Measurements from ENCODE around the gene RREB1. TPM values are rescaled to one million over a fixed set of nuclear protein-coding genes. Genes with fewer than 3 reads are reported as not detected.

Gene RREB1
- total RNA-seq, 5 donors from 2014 or later (not counting 1 experiment from before 2014, with no cell fraction given) = 38.1 to 50.1 (median 39.6) TPM

DNA sequence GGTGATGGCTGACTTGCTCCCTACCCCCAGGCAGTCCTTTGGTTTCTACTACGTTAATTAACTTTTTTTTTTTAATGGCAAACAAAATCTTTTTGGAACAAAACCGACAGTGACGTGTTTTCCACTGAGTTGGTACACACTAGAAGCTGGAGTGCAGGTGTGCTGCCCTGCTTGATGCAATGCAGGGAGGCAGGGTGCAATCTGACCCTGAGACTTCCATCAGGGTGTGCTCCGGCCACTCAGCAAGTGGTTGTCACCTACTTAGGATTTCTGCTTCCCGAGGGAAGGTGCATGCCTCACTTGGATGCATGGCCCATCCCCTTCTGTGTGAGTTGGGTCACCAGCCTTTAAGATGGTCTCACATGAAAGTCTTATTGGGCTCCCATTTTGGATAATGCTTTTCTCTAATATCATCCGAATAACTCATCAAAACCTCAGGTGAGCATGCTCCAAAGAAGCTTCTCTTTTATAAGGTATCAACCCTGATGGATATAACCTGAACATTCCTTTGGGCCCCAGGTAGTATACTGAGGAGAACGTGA is 14.0 kb downstream of the RREB1 start:
- Mint-ChIP-seq H3K4me1 (peaks cover 55 to 72% (median 66%) of the 10 kb centered on the region in 3 donors), H3K27ac (no peak overlapping the region), H3K27me3 (no peaks in the 10 kb centered on the region), H3K9me3 (no peaks in the 10 kb centered on the region), H3K4me3 (no peak overlapping the region), H3K36me3 (peaks cover 24% of the 10 kb centered on the region)
- ATAC-seq (replicated peaks in 1 of 4) (no peak), DNase-seq (no peak)
- no peaks in the 10 kb centered on the region for H3K27me3 ChIP-seq (replicated peaks in 1 of 2; ENCODE audit: control insufficient read depth in 2 of 2, extremely low read depth in 1 of 2, insufficient read depth in 2 of 2, low read length in 1 of 2)
- no peak overlapping the region for H3K4me3 ChIP-seq (ENCODE audit: control insufficient read depth in 1 of 2, extremely low read depth in 1 of 2, low read length in 1 of 2)
- ChIA-PET CTCF (interaction anchor here (0.5 to 0.6 kb wide), 3 partner anchors 26 to 46 kb away, joined by 5 to 6 read pairs (median 5); no protein-coding TSS in a partner anchor), POLR2A (interaction anchor here in 1 of 2 donors (0.5 kb wide), 1 partner anchor 110 kb away, joined by 3 read pairs; no protein-coding TSS in a partner anchor)
- H3K4me1 ChIP-seq (ENCODE audit: control insufficient read depth in 1 of 2, extremely low read depth in 1 of 2, insufficient read depth in 2 of 2, low read length in 2 of 2) = peaks cover 7 to 10% of the 10 kb centered on the region in 2 experiments
- 100% methylated on average over 4 of the region's 7 CpGs for WGBS (ENCODE audit: insufficient coverage)
- no peaks in the 10 kb centered on the region for H3K9me3 ChIP-seq
- H3K36me3 ChIP-seq (ENCODE audit: control insufficient read depth in 2 of 2, extremely low read depth in 1 of 2, insufficient read depth in 1 of 2, low read length in 1 of 2) = no peaks in the 10 kb centered on the region
- no peak overlapping the region for H3K27ac ChIP-seq (ENCODE audit: low read length)

DNA sequence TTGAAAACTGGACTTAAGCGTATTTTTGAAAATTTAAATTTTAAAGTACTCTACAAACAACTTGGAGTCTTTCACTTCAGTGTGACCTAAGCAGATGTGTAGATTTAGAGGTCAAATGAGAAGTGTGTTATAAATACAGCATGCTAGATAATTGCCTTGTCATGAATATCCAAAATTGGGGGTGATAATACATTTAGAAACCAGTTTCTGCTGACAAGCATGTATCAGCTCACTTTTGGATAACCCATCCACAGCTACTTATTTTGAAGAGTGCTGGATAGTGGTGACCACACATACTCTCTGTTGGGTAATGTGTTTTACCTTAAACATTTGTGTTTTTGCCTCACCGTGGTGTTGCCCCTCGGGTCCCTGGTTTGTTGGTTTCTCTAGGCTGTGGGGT is 14.9 kb downstream of the RREB1 start:
- ATAC-seq (replicated peaks in 1 of 4) (no peak), DNase-seq (no peak)
- Mint-ChIP-seq H3K4me3 (no peak overlapping the region), H3K27ac (no peak overlapping the region), H3K36me3 (peaks cover 28% of the 10 kb centered on the region), H3K9me3 (no peaks in the 10 kb centered on the region), H3K27me3 (no peaks in the 10 kb centered on the region), H3K4me1 (peaks cover 59 to 77% (median 70%) of the 10 kb centered on the region in 3 donors)
- Histone ChIP-seq H3K27me3 (replicated peaks in 1 of 2; ENCODE audit: control insufficient read depth in 2 of 2, extremely low read depth in 1 of 2, insufficient read depth in 2 of 2, low read length in 1 of 2) (no peaks in the 10 kb centered on the region), H3K9me3 (no peaks in the 10 kb centered on the region), H3K27ac (ENCODE audit: low read length) (no peak overlapping the region), H3K4me1 (ENCODE audit: control insufficient read depth in 1 of 2, extremely low read depth in 1 of 2, insufficient read depth in 2 of 2, low read length in 2 of 2) (peaks cover 7 to 8% of the 10 kb centered on the region in 2 experiments), H3K36me3 (ENCODE audit: control insufficient read depth in 2 of 2, extremely low read depth in 1 of 2, insufficient read depth in 1 of 2, low read length in 1 of 2) (no peaks in the 10 kb centered on the region), H3K4me3 (ENCODE audit: control insufficient read depth in 1 of 2, extremely low read depth in 1 of 2, low read length in 1 of 2) (no peak overlapping the region)
- POLR2A ChIA-PET = interaction anchor here in 1 of 2 donors (0.6 kb wide), 1 partner anchor 29 kb away, joined by 3 read pairs; no protein-coding TSS in a partner anchor
- 100% methylated on average over 2 of the region's 3 CpGs for WGBS (ENCODE audit: insufficient coverage)
- CTCF ChIA-PET = interaction anchor here (0.5 to 0.8 kb wide), 2 partner anchors 7 to 27 kb away, joined by 3 to 6 read pairs; no protein-coding TSS in a partner anchor

GRCh38 chr6:7124114-7124513 is 16.4 kb downstream of the RREB1 start:
- peaks cover 18 to 19% of the 10 kb centered on the region in 2 experiments for H3K4me1 ChIP-seq (ENCODE audit: control insufficient read depth in 1 of 2, extremely low read depth in 1 of 2, insufficient read depth in 2 of 2, low read length in 2 of 2)
- H3K36me3 Mint-ChIP-seq = peaks cover 35% of the 10 kb centered on the region
- DNase-seq = no peak
- H3K9me3 Mint-ChIP-seq = no peaks in the 10 kb centered on the region
- ChIA-PET CTCF (interaction anchor here (0.5 to 1.3 kb wide), 2 partner anchors 13 to 127 kb away, joined by 3 to 4 read pairs; no protein-coding TSS in a partner anchor), POLR2A (no interaction called here)
- no peaks in the 10 kb centered on the region for H3K27me3 Mint-ChIP-seq
- no peak overlapping the region for H3K27ac ChIP-seq (ENCODE audit: low read length)
- H3K4me1 Mint-ChIP-seq = peaks cover 71 to 85% (median 77%) of the 10 kb centered on the region in 3 donors
- peak overlapping the region; percentile 38 to 74 for H3K27ac Mint-ChIP-seq
- H3K27me3 ChIP-seq (replicated peaks in 1 of 2; ENCODE audit: control insufficient read depth in 2 of 2, extremely low read depth in 1 of 2, insufficient read depth in 2 of 2, low read length in 1 of 2) = no peaks in the 10 kb centered on the region
- no peak for ATAC-seq (replicated peaks in 1 of 4)
- WGBS (ENCODE audit: insufficient coverage) = 88% methylated on average over 3 of the region's 4 CpGs
- no peaks in the 10 kb centered on the region for H3K9me3 ChIP-seq
- H3K4me3 Mint-ChIP-seq = no peak overlapping the region
- no peak overlapping the region for H3K4me3 ChIP-seq (ENCODE audit: control insufficient read depth in 1 of 2, extremely low read depth in 1 of 2, low read length in 1 of 2)
- H3K36me3 ChIP-seq (ENCODE audit: control insufficient read depth in 2 of 2, extremely low read depth in 1 of 2, insufficient read depth in 1 of 2, low read length in 1 of 2) = no peaks in the 10 kb centered on the region

DNA sequence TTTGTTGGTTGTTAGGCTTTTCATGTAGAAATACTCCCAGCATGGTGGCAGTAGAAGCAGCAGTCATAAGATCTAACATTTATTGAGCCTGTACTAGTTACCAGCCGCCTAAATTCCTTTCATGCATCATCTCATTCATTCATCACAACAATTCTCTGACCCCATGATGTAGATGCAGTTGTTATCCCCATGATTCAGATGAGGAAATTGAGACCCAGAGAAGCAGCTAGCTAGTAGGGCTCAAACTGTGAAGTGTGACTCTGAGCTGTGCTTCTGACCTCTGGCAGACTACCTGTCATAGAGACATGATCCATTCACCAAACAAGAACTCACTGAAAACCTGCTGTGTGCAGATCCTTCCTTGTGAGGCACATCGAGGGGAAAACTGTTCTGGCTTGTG is 16.9 kb downstream of the RREB1 start:
- H3K27ac Mint-ChIP-seq = peak overlapping the region in 1 of 2 donors; percentile 40
- no peaks in the 10 kb centered on the region for H3K9me3 Mint-ChIP-seq
- Histone ChIP-seq H3K4me3 (ENCODE audit: control insufficient read depth in 1 of 2, extremely low read depth in 1 of 2, low read length in 1 of 2) (no peak overlapping the region), H3K36me3 (ENCODE audit: control insufficient read depth in 2 of 2, extremely low read depth in 1 of 2, insufficient read depth in 1 of 2, low read length in 1 of 2) (no peaks in the 10 kb centered on the region), H3K4me1 (ENCODE audit: control insufficient read depth in 1 of 2, extremely low read depth in 1 of 2, insufficient read depth in 2 of 2, low read length in 2 of 2) (peaks cover 23% of the 10 kb centered on the region in 2 experiments), H3K27ac (ENCODE audit: low read length) (no peak overlapping the region), H3K9me3 (no peaks in the 10 kb centered on the region), H3K27me3 (replicated peaks in 1 of 2; ENCODE audit: control insufficient read depth in 2 of 2, extremely low read depth in 1 of 2, insufficient read depth in 2 of 2, low read length in 1 of 2) (no peaks in the 10 kb centered on the region)
- ChIA-PET CTCF (interaction anchor here in 1 of 2 donors (0.5 kb wide), 1 partner anchor 127 kb away, joined by 3 read pairs; no protein-coding TSS in a partner anchor), POLR2A (interaction anchor here (0.6 to 0.8 kb wide), 2 partner anchors 13 to 51 kb away, joined by 3 read pairs; no protein-coding TSS in a partner anchor)
- peaks cover 71 to 85% (median 77%) of the 10 kb centered on the region in 3 donors for H3K4me1 Mint-ChIP-seq
- peak overlapping the region in 1 of 3 donors; percentile 12 for H3K4me3 Mint-ChIP-seq
- H3K36me3 Mint-ChIP-seq = peaks cover 31% of the 10 kb centered on the region
- WGBS (ENCODE audit: insufficient coverage) = 86% methylated on average over 1 of the region's 2 CpGs
- no peak for ATAC-seq (replicated peaks in 1 of 4)
- no peak for DNase-seq
- no peaks in the 10 kb centered on the region for H3K27me3 Mint-ChIP-seq

DNA sequence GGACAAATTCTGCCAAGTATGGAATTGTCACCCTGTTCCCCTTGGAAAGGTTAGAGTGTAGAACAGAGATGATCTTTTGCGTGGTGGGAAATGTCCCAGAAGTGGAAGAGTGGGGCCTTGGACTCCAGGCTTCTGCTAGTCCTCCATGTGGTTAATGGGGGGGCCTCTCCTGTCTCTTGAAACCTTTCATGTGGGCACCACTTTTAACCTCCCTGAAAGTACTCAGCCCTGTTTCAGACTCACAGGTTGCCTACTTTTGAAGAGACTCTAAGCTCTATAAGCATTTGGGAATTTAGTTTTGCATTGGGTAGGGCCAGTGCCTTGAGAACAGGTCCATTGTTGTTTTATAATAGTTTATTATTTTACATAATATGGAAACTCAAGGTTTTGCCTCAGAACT is 17.5 kb downstream of the RREB1 start:
- Histone ChIP-seq H3K36me3 (ENCODE audit: control insufficient read depth in 2 of 2, extremely low read depth in 1 of 2, insufficient read depth in 1 of 2, low read length in 1 of 2) (no peaks in the 10 kb centered on the region), H3K27me3 (replicated peaks in 1 of 2; ENCODE audit: control insufficient read depth in 2 of 2, extremely low read depth in 1 of 2, insufficient read depth in 2 of 2, low read length in 1 of 2) (no peaks in the 10 kb centered on the region), H3K27ac (ENCODE audit: low read length) (no peak overlapping the region), H3K9me3 (no peaks in the 10 kb centered on the region), H3K4me3 (ENCODE audit: control insufficient read depth in 1 of 2, extremely low read depth in 1 of 2, low read length in 1 of 2) (no peak overlapping the region), H3K4me1 (ENCODE audit: control insufficient read depth in 1 of 2, extremely low read depth in 1 of 2, insufficient read depth in 2 of 2, low read length in 2 of 2) (peaks cover 29 to 30% of the 10 kb centered on the region in 2 experiments)
- Mint-ChIP-seq H3K9me3 (no peaks in the 10 kb centered on the region), H3K27me3 (no peaks in the 10 kb centered on the region), H3K4me1 (peaks cover 71 to 86% (median 78%) of the 10 kb centered on the region in 3 donors), H3K4me3 (peak overlapping the region in 1 of 3 donors; percentile 12), H3K36me3 (peaks cover 28% of the 10 kb centered on the region), H3K27ac (peak overlapping the region; percentile 30 to 66)
- ChIA-PET POLR2A (interaction anchor here (0.6 to 0.8 kb wide), 2 partner anchors 14 to 52 kb away, joined by 3 read pairs; no protein-coding TSS in a partner anchor), CTCF (no interaction called here)
- 86% methylated on average over 1 of the region's 1 CpG for WGBS (ENCODE audit: insufficient coverage)
- DNase-seq (no peak), ATAC-seq (replicated peaks in 1 of 4) (peak in 1 of 4 experiments; percentile 32)

GRCh38 chr6:7126754-7127153 is 19.0 kb downstream of the RREB1 start:
- Histone ChIP-seq H3K4me1 (ENCODE audit: control insufficient read depth in 1 of 2, extremely low read depth in 1 of 2, insufficient read depth in 2 of 2, low read length in 2 of 2) (peaks cover 31 to 35% of the 10 kb centered on the region in 2 experiments), H3K9me3 (no peaks in the 10 kb centered on the region), H3K27me3 (replicated peaks in 1 of 2; ENCODE audit: control insufficient read depth in 2 of 2, extremely low read depth in 1 of 2, insufficient read depth in 2 of 2, low read length in 1 of 2) (no peaks in the 10 kb centered on the region), H3K4me3 (ENCODE audit: control insufficient read depth in 1 of 2, extremely low read depth in 1 of 2, low read length in 1 of 2) (no peak overlapping the region), H3K36me3 (ENCODE audit: control insufficient read depth in 2 of 2, extremely low read depth in 1 of 2, insufficient read depth in 1 of 2, low read length in 1 of 2) (no peaks in the 10 kb centered on the region), H3K27ac (ENCODE audit: low read length) (no peak overlapping the region)
- ATAC-seq (replicated peaks in 1 of 4) (no peak), DNase-seq (no peak)
- Mint-ChIP-seq H3K9me3 (no peaks in the 10 kb centered on the region), H3K36me3 (peaks cover 28% of the 10 kb centered on the region), H3K4me3 (no peak overlapping the region), H3K4me1 (peaks cover 83 to 89% (median 83%) of the 10 kb centered on the region in 3 donors), H3K27me3 (no peaks in the 10 kb centered on the region), H3K27ac (peak overlapping the region; percentile 3 to 90)
- WGBS (ENCODE audit: insufficient coverage) = 86% methylated on average over 3 of the region's 4 CpGs
- CTCF ChIA-PET = no interaction called here
- POLR2A ChIA-PET = no interaction called here

Measured in T-cell (primary cell).